GM18873 (cell line): ENCODE measurements around the gene DENND4C.
"Not testable (repeated sequence)": the region's sequence is repeated elsewhere in the genome, so short reads cannot be mapped to it uniquely, and the experiment has no call there.

Source experiments
- ATAC-seq: cut with Tn5 transposase; IDR thresholded peaks from one replicate; pipeline ENCODE4 v1.9.1; 2021; ENCODE audit warnings: mild to moderate bottlenecking, moderate library complexity, moderate number of reproducible peaks; ENCODE audit not compliant: unreplicated experiment, low FRiP score

DENND4C gene

DNA sequence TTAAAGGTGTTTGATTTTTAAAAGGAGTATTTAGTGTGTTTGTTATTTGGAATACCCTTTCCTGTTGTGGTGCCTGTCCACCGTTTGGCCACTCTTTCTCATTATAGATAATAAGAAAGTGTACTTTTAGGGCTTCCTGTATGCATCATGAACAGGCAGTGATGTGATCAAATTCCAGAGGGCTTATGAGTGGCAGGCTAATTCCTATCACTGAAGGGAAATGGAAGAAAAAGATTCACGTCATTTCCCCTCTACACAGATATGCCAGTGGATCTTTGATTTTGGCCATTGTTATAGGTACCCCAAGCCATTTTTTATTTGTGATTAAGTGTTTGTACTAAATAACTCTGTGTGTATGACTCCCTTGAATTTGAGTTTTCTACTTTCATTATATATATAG, 112.5 kb downstream of the DENND4C start:
- no peak for ATAC-seq

DNA sequence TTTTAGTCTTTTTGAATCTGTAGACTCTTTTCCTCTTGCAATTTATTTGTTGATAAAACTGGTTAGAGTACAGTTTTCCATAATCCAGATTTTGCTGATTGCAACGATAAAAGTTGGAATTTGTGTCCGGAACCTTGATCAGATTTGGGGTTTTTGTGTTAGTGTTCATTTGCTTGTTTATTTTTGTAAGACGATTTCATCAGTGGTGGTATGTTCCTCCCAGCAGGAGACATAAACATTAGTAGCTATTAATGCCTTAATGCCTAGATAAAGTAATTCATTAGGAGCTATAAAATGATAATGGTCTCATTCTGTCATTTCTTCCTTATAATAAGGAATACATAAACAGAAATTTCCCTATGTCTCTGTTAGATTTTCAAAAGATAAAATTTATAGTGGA, 128.2 kb downstream of the DENND4C start:
- ATAC-seq: no peak

DNA sequence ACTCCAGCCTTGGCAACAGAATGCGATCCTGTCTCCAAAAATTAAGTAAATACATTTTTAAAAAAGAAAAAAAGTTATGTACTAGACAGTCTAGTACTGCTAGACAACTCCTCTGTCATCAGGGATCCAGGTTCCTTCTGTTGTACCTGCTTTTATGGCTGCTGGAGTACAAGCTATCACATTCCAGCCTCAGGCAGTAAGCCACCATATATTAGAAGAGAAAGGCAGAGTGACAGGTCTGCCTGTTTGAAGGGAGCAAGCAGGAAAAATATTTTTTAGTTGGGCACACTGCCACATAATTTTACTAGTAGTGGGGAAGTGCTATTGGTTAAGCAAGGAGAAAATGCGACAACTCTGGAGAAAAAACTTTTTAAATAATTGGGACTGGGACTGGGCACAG, 138.6 kb downstream of the DENND4C start:
- ATAC-seq: no peak

DNA sequence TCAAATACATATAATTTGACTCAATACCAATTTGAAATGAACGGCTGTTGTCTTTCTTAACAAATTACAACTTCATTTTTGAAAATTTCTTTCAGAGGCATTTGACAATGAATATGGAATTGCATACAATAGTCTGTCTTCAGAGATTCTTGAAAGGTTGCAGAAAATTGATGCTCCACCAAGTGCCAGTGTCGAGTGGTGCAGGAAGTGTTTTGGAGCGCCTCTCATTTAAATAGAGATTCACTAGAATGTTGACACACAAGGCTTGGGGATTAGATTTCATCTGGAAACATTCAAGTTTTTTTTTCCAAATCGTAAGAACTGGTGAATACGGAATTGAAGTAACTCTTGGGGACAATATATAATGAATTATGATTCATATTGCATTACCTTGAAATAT, 141.4 kb downstream of the DENND4C start:
- no peak for ATAC-seq

DNA sequence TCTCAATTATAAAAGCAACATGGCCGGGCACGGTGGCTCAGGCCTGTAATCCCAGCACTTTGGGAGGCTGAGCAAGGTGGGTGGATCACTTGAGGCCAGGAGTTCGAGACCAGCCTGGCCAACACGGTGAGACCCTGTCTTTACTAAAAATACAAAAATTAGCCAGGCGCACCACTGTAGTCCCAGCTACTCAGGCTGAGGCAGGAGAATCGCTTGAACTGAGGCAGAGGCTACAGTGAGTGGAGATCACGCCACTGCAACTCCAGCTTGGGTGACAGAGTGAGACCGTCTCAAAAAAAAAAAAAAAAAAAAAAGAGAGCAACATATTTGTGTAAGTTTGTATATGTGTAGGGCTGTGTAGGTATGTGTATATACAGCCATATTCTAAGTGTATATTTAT, 142.1 kb downstream of the DENND4C start:
- ATAC-seq: no peak

DNA sequence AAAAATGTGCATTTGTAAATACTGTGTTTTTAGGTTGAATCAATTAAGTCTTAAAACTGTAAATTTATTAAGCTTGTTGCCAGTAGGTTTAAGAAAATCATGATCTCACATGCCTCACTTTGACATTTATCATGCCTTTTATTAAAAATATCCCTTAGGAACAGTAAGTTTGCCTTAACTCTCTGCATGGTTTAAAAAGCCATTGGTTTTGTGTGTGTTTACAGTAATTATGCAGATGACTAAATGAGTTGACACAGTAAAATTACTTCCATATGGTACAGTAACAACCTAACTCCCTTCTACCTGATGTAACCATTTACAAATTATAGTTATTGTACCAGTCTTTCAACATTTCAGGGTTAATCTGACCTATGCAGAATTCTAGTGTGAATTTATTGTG, 143.0 kb downstream of the DENND4C start:
- no peak for ATAC-seq

DNA sequence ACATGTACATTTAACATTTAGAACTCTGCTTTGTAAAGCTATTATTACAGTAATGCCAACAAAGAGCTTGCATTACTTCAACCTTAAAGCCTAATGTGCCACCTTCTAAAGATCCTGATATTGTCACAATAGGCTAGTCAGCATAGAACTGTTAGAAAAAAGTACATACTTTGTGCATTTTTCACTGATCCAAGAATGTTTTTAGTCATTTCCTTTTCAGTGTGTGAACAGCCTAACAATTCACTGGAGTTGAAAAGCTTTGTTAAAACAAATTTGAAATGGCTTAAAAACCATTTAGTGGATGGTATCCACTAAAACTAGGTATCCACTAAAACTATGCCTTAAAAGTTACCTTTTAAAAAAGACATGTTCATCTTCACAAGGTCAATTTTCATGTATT, 145.0 kb downstream of the DENND4C start:
- no peak for ATAC-seq

DNA sequence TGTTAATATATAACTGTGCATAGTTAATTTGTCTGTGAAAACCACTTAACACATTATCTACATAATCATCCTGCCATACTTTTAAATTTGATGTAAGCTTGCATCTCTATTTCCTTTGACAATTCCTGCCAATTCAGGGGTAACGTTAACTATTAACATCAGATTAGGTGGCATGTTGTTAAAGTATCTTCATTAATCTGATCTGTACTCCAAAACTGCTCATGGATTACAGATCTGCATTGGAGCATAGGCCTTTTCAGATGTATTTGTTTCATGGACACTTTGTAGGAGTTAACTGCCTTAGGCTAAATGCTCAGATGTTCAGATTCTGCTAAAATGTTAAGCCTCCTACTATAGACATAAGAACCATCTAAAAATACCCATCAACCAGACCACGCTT, 146.4 kb downstream of the DENND4C start:
- ATAC-seq: no peak

DNA sequence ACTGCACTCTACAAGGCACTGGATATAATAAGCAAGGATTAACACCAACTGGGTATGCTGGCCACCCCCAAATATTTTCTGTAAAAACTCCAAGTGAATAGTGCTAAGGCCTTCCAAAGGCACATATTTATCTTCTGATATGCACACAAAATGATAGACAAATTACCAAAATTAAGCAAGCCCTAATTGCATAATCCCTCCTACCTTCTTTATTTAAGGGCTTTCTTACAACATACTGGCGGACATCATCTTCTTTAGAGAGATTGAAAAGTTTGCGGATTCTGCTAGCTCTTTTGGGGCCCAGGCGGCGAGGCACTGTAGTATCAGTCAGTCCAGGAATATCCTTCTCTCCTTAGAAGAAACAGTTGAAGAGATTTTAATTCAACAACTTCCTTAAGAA, 147.7 kb downstream of the DENND4C start:
- ATAC-seq: no peak

DNA sequence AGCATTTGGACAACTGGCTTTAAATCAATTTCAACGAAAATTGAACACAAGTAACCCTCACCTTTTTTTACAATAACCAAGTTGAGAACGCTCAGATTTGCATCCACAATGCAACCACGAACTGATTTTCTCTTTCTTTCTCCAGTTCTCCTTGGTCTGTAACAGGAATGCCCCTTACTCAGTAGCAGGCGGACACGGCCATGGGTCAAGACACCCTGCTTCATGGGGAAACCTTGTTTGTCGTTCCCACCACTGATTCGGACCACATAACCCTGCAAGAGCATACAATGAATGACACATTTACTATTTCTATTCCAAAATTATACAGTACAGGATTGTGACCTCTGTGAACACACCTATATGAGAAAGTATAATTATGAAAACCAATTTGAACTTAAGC, 148.2 kb downstream of the DENND4C start:
- no peak for ATAC-seq

DNA sequence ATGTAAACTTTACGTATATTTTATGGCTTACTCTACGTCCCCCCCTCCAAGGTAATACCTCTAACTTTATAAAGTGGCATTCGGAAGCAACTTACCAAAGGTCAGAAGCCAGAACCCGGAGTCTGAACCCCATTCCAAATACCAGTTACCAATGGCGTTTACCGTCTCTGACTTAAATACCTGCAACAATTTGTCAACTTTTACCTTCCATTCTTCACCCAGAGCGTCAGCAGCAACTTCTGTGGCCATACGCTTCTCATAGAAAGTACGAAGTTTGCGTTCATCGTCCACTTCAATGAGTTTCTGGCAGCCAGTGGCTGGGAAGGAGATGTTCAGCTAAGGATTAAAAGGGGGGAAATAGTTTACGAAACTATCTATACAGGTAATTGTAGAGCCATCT, 148.8 kb downstream of the DENND4C start:
- ATAC-seq: no peak

DNA sequence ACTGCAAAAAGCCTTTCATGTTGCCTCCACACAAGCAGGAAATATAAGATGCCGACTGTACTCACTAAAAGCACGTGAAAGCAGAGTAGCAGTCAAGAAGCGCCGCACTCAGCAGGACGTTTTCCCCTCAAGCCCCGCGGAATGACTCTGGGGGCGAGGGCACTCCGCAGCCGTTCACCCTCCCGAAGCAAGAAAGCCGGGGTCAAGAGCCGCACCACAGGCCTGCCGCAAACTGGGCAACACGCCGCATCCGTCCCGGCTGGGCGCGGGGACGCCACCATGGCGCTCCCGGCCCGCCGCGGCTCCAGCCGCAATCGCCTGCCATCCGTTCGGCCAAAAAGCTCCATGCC, 149.2 kb downstream of the DENND4C start:
- peak; percentile 15 for ATAC-seq

DNA sequence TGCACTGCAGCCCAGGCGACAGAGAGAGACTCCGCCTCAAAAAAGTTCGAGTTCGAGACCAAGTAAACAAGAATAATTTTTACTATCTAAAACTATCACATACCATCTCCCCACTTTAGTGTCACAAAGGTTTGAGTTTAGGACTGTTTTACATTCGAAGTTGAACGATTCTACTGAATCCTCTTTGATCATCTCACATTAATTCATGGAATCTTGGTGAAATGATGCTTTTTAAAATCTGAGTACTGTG, 150.3 kb downstream of the DENND4C start:
- ATAC-seq: no peak

DNA sequence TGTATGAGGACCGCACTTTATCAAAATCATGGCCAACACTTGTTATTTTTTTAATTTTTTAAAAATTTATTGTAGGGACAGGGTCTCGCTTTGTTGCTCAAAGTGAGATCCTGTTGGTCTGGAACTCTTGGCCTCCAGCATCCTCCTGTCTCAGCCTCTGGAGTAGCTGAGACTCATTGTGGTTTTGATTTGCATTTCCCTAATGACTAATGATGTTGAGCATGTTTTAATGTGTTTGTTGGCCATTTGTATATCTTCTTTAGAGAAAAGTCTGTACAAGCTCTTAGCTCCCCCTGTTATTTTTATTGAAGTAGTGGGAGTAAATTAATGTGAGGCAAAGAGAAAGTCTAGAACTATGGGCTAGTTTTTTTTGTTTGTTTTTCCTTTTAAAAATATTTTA, 151.2 kb downstream of the DENND4C start:
- ATAC-seq: no peak

DNA sequence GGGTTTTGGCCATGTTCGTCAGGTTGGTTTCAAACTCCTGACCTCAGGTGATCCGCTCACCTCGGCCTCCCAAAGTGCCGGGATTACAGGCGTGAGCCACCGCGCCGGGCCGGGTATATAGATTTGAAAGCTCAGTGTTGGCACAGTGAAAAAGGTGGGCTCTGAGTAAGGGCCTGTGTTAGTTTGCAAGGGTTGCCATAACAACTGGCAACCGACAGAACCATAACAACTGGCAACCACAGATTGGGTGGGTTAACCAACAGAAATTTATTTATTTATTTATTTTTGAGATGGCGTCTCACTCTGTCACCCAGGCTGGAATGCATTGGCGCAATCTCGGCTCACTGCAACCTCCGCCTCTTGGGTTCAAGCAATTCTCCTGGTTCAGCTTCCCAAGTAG, 154.7 kb downstream of the DENND4C start:
- ATAC-seq: not testable (repeated sequence)

DNA sequence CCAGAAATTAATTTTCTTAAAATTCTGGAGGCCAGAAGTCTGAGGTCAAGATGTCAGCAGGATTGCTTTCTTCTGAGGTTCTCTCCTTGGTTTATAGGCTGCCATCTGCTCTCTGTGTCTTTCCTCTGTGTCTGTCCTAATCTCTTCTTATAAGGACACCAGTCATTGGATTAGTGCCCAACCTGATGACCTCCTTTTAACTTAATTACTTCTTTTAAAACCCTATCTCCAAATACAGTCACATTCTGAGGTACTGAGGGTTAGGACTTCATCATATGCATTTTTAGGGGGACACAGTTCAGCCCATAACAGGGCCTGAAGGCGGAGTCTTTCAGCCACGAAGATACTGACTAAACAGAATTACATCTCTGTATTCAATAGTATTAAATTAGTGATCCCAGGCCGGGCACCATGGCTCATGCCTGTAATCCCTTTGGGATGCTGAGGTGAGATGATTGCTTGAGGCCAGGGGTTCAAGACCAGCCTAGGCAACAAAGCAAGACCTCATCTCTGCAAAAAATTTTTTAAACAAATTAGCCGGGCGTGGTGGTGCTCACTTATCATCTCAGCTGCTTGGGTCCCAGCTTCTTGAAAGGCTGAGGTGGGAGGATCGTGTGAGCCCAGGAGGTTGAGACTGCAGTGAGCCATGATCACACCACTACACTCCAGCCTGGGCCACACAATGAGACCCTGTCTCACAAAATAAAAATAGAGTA, 155.5 kb downstream of the DENND4C start:
- no peak for ATAC-seq

DNA sequence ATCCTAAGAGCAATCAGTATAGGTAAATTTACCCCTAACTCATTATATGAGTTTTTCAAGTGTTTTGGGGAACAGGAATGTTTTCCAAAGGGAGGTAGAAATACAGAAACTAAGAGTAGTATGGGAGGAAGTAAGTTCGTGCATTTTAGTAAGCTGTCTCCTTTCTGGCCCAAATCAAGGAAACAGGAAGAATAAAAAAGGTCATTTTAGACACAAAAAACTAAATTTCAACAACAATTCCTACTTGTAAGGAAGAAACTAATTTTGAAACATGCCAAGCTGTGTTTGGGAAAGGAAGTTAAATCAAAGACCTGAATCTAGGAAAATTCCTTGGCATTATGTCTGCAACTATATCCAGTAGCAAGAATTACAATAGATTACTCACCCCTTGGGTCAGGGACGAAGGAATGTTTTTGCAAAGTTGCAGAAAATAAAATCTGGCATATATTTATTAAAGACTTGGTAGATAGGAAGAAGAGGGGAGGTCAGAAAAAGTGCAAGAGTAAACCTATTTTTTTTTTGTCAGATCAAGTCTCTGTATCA, 156.1 kb downstream of the DENND4C start:
- ATAC-seq: no peak

DNA sequence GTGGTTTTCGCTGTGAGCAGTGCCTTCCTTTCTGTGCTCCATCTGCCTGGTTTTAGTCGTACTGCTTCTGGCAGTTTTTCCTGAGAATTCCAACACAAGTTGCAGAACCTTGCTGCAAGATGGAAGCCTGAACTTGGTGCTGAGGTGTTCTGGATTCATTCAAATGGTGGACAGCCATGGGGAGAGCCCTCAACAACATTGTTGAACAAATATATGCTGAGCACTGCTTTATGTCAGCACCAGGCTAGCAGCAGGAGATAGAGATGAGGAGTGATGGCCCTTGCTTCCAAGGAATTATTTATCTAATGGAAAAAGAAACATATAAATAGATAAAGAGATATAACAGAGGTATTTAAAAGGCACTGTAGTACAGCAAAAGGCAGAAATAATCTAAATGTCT, 156.8 kb downstream of the DENND4C start:
- no peak for ATAC-seq

DNA sequence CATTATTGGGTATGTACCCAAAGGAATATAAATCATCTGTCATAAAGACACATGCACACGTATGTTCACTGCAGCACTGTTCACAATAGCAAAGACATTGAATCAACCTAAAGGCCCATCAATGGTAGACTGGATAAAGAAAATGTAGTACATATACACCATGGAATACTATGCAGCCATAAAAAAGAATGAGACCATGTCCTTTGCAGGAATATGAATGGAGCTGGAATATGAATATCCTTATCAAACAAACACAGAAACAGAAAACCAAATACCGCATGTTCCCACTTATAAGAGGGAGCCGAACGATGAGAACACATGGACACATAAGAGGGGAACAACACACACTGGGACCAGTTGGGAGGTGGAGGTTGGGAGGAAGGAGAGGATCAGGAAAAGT, 159.0 kb downstream of the DENND4C start:
- ATAC-seq: not testable (repeated sequence)

DNA sequence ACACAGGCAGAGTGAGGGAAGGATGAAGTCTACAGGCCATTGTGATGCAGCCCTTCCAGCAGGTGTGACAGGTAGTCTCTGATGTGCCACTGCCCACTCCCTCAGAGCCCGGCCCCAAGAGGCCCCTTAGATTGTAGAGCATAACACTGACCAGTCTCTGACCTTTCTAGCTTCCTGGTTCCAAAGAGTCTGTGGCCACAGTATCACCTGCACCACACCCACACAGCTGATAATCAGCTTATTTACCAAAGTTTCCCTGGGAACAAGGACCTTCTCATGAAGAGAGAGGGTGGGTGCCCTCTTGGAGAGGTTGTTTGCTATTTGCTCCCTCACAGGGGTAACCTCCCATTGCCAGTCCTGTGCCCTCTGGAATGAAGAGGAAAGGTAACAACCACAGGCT, 167.4 kb downstream of the DENND4C start:
- no peak for ATAC-seq

DNA sequence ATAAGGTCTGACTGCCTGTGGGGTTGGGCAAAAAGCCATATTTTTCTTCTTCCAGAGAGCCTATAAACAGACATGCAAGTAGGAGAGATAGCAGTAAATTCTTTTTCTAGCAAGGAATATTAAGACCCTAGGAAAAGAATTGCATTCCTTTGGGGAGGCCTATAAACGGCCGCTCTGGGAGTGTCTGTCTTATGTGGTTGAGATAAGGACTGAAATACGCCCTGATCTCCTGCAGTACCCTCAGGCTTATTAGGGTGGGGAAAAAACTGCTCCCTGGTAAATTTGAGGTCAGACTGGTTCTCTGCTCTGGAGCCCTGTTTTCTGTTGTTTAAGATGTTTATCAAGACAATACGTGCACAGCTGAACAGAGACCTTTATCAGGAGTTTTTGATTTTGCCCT, 172.7 kb downstream of the DENND4C start:
- ATAC-seq: not testable (repeated sequence)

DNA sequence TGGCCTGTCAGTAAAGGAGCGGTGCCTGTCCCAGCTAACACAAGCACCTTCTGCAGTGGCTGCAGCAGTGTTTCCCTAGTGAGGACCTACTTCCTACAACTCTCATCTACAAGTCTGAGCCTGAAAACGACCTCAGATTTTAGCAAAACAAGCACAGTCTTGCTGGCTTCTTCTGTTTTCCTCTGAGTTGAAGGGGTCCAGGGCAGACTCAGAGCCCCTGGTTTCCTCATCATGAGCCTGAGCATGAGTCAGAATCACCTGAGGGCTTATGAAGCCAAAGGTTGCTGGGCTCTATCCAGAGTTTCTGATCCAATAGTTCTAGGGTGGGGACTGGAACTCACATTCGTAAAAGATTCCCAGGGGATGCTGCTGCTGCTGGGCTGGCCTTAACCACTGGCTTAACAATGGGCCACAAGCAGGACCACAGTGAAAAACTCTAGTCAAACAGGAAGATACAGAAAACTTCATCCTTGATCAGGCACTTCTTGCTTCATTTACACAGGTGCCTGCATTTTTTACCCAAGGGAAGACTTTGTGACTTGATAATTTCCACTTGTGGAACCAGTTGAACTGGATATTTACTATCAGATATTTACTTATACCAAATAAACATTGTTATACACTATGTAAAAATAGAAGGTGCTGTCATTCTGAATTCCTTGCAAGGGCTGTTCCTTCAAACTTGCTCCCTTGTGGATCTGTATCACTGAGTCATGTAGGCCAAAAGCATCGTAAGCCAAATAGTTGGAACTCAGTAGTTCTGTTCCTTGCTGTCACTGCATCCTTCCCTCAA, 174.0 kb downstream of the DENND4C start:
- no peak for ATAC-seq
